ENCODE measurements around the gene SGF29.
"Not testable (repeated sequence)": the region's sequence is repeated elsewhere in the genome, so short reads cannot be mapped to it uniquely, and the experiment has no call there.

The SGF29 gene

DNA sequence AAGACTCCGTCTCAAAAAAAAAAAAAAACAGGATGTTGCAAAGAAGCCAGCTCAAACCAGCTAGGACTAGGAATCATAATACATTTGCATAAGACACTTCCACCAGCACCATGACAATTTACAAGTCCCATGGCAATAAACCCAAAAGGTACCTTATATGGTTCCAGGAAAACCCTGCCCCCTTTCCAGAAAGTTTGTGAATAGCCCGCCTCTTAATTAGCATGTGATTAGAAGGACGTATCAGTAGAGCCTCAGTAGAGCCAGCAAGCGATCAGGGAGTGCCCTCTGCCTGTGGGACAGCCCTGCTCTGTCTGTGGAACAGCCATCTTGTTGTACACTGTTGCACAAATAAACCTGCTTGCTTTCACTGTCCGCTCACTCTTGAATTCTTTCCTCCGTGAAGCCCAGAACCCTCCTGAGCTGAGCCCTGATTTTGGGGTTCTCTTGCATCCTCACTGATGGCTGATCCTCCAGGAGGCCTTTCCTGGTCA is 29.0 kb upstream of the SGF29 start:
- Histone ChIP-seq H3K4me3 (ENCODE audit: insufficient read depth, low read length, poor library complexity, severe bottlenecking) (no peak overlapping the region), H3K27me3 (ENCODE audit: low read length) (no peaks in the 10 kb centered on the region), H3K9me2 (replicated peaks; ENCODE audit: insufficient read depth, low read length) (no peaks in the 10 kb centered on the region), H3K9me3 (ENCODE audit: insufficient read depth, low read length) (no peaks in the 10 kb centered on the region), H4K20me1 (ENCODE audit: low read depth, low read length) (no peaks in the 10 kb centered on the region), H3K27ac (ENCODE audit: low read depth, low read length) (no peak overlapping the region), H3K4me2 (ENCODE audit: low read depth, low read length, poor library complexity, severe bottlenecking) (no peak overlapping the region), H3K79me2 (ENCODE audit: insufficient read depth, low read length) (no peaks in the 10 kb centered on the region), H2AFZ (ENCODE audit: low read depth, low read length, severe bottlenecking) (no peak overlapping the region), H3K36me3 (ENCODE audit: low read length) (no peaks in the 10 kb centered on the region), H3F3A (ENCODE audit: insufficient read depth) (no peaks in the 10 kb centered on the region), H3K9ac (ENCODE audit: low read length) (no peak overlapping the region)
- TF ChIP-seq, protein P1, sequence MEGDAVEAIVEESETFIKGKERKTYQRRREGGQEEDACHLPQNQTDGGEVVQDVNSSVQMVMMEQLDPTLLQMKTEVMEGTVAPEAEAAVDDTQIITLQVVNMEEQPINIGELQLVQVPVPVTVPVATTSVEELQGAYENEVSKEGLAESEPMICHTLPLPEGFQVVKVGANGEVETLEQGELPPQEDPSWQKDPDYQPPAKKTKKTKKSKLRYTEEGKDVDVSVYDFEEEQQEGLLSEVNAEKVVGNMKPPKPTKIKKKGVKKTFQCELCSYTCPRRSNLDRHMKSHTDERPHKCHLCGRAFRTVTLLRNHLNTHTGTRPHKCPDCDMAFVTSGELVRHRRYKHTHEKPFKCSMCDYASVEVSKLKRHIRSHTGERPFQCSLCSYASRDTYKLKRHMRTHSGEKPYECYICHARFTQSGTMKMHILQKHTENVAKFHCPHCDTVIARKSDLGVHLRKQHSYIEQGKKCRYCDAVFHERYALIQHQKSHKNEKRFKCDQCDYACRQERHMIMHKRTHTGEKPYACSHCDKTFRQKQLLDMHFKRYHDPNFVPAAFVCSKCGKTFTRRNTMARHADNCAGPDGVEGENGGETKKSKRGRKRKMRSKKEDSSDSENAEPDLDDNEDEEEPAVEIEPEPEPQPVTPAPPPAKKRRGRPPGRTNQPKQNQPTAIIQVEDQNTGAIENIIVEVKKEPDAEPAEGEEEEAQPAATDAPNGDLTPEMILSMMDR (IDR thresholded peaks at IDR 0.05; ENCODE audit: insufficient read depth, low read length, poor library complexity, severe bottlenecking) = no peak
- no peak for TF ChIP-seq EZH2phosphoT487 (conservative IDR thresholded peaks at IDR 0.05; ENCODE audit: low read length)

DNA sequence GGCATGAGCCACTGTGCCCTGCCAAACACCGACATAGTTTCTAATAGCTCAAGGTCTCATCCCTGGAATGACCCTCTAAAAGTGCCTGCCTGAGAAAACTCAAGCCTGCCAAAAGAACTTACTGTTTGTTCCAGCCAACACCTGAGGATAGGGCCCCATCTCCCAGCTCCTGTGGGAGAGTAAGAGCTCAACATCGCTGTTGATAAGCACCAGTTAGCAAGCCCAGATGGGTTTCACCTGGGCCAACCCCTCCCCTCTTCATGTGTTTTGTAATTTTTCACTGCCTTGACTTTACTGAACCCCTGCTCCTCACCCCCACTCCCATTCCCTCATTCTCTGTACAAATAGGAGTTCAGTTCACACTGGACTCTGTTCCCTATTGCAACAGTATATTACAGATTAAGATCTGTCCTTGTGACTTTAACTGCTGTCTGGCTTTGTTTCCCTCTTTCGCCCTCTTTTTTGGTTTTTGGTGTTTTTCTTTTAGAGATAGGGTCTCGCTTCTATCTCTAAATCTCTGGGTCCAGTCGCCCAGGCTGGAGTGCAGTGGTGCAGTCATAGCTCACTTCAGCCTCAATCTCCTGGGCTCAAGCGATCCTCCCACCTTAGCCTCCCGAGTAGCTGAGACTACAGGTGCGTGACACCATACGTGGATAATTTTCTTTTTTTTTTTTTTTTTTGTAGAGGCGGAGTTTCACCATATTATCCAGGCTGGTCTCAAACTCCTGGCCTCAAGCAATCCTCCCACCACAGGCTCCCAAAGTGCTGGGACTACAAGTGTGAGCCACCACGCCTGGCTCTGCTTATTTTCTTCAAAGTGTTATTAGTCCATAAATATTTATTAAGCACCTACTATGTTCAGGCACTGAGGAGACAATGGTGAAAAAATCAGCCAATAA is 27.3 kb upstream of the SGF29 start:
- no peak for TF ChIP-seq EZH2phosphoT487 (conservative IDR thresholded peaks at IDR 0.05; ENCODE audit: low read length)
- TF ChIP-seq, protein P1 (IDR thresholded peaks at IDR 0.05; ENCODE audit: insufficient read depth, low read length, poor library complexity, severe bottlenecking) = no peak
- Histone ChIP-seq H3K27me3 (ENCODE audit: low read length) (no peaks in the 10 kb centered on the region), H3K4me2 (ENCODE audit: low read depth, low read length, poor library complexity, severe bottlenecking) (no peak overlapping the region), H3K27ac (ENCODE audit: low read depth, low read length) (no peak overlapping the region), H3K9me3 (ENCODE audit: insufficient read depth, low read length) (no peaks in the 10 kb centered on the region), H3F3A (ENCODE audit: insufficient read depth) (no peaks in the 10 kb centered on the region), H2AFZ (ENCODE audit: low read depth, low read length, severe bottlenecking) (no peak overlapping the region), H3K79me2 (ENCODE audit: insufficient read depth, low read length) (no peaks in the 10 kb centered on the region), H4K20me1 (ENCODE audit: low read depth, low read length) (no peaks in the 10 kb centered on the region), H3K9ac (ENCODE audit: low read length) (no peak overlapping the region), H3K9me2 (replicated peaks; ENCODE audit: insufficient read depth, low read length) (no peaks in the 10 kb centered on the region), H3K4me3 (ENCODE audit: insufficient read depth, low read length, poor library complexity, severe bottlenecking) (no peak overlapping the region), H3K36me3 (ENCODE audit: low read length) (no peaks in the 10 kb centered on the region)

DNA sequence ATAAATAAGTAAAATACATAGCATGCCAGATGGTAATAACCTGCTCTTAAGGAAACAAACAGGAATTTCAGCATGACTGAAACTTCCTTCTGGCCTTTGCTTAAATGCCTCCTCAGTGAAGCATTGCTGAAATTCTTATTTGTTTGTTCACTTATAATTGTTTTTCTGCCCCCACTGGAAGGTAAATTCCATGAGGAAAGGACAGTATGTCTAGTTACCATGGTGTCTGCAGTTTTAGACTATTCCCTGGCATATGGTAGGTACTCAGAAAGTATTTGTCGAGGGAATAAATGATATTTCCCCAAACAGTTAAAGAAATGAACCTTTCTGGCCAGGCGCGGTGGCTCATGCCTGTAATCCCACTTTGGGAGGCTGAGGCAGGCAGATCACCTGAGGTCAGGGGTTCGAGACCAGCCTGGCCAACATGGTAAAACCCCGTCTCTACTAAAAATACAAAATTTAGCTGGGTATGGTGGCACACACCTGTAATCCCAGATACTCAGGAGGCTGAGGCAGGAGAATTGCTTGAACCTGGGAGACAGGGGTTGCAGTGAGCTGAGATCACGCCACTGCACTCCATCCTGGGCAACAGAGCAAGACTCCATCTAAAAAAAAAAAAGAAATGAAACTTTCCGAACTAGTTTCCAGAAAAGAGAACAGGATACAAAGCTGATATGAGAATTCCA is 26.5 kb upstream of the SGF29 start:
- not testable (repeated sequence) for H2AFZ ChIP-seq (ENCODE audit: low read depth, low read length, severe bottlenecking); H3K9me2 ChIP-seq (replicated peaks; ENCODE audit: insufficient read depth, low read length); H3K79me2 ChIP-seq (ENCODE audit: insufficient read depth, low read length); H3K36me3 ChIP-seq (ENCODE audit: low read length); H3K4me2 ChIP-seq (ENCODE audit: low read depth, low read length, poor library complexity, severe bottlenecking); H3K9ac ChIP-seq (ENCODE audit: low read length); H3K27ac ChIP-seq (ENCODE audit: low read depth, low read length); H3K4me3 ChIP-seq (ENCODE audit: insufficient read depth, low read length, poor library complexity, severe bottlenecking); H3K9me3 ChIP-seq (ENCODE audit: insufficient read depth, low read length); H3K27me3 ChIP-seq (ENCODE audit: low read length); H3F3A ChIP-seq (ENCODE audit: insufficient read depth); H4K20me1 ChIP-seq (ENCODE audit: low read depth, low read length)

DNA sequence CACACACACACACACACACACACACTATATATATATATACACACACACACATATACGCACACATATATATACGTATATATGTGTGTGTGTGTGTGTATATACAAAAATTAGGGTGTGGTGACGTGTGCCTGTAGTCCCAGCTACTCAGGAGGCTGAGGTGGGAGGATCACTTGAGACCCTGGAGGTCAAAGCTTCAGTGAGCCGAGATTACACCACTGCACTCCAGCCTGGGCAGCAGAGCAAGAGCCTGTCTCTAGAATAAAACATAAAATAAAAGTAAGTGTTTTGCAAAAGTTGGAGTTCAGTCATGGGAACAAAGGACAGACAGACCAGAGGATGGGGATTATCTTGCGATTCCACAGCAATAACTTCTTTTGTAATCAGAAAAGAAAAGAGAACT is 25.7 kb upstream of the SGF29 start:
- TF ChIP-seq, protein P1 (IDR thresholded peaks at IDR 0.05; ENCODE audit: insufficient read depth, low read length, poor library complexity, severe bottlenecking) = no peak
- no peak for TF ChIP-seq EZH2phosphoT487 (conservative IDR thresholded peaks at IDR 0.05; ENCODE audit: low read length)
- Histone ChIP-seq H2AFZ (ENCODE audit: low read depth, low read length, severe bottlenecking) (no peak overlapping the region), H3F3A (ENCODE audit: insufficient read depth) (no peaks in the 10 kb centered on the region), H3K27ac (ENCODE audit: low read depth, low read length) (no peak overlapping the region), H3K27me3 (ENCODE audit: low read length) (no peaks in the 10 kb centered on the region), H3K4me2 (ENCODE audit: low read depth, low read length, poor library complexity, severe bottlenecking) (no peak overlapping the region), H3K4me3 (ENCODE audit: insufficient read depth, low read length, poor library complexity, severe bottlenecking) (no peak overlapping the region), H3K9me2 (replicated peaks; ENCODE audit: insufficient read depth, low read length) (no peaks in the 10 kb centered on the region), H4K20me1 (ENCODE audit: low read depth, low read length) (no peaks in the 10 kb centered on the region), H3K79me2 (ENCODE audit: insufficient read depth, low read length) (no peaks in the 10 kb centered on the region), H3K9me3 (ENCODE audit: insufficient read depth, low read length) (no peaks in the 10 kb centered on the region), H3K9ac (ENCODE audit: low read length) (no peak overlapping the region), H3K36me3 (ENCODE audit: low read length) (no peaks in the 10 kb centered on the region)

Data from SU-DHL-6 (cell line).